GM12878 (cell line): ENCODE data around the gene JADE1. TPM values are rescaled to one million over a fixed set of nuclear protein-coding genes. Genes with fewer than 3 reads are reported as not detected.

Experiments
- CHD2 ChIP-seq: IDR thresholded peaks from 2 replicates; pipeline ENCODE4 v1.6.1; 2011; ENCODE audit warnings: low read depth, low read length, improper control_type of control experiment, borderline replicate concordance
- EED ChIP-seq: sonication (generic); IDR thresholded peaks from 2 replicates; pipeline ENCODE4 v1.6.1; 2016; ENCODE audit warnings: antibody characterized with exemption, low read depth
- HDAC2 ChIP-seq: fragments of 200-600 bp; sonication (generic); IDR thresholded peaks from 2 replicates; pipeline ENCODE4 v1.6.1; 2017
- IRF4 ChIP-seq: IDR thresholded peaks from 2 replicates; pipeline ENCODE4 v1.6.1; 2011; ENCODE audit warnings: low read depth, low read length
- MTA2 ChIP-seq: fragments of 450-650 bp; IDR thresholded peaks from 2 replicates; pipeline ENCODE4 v1.6.1; 2016; ENCODE audit warnings: low read depth, mild to moderate bottlenecking, moderate library complexity
- NFIC ChIP-seq: IDR thresholded peaks from 2 replicates; pipeline ENCODE4 v1.6.1; 2012; ENCODE audit warnings: low read depth, mild to moderate bottlenecking, inconsistent platforms, low read length, moderate library complexity
- NFYA ChIP-seq: IDR thresholded peaks from 2 replicates; pipeline ENCODE4 v1.6.1; 2011; ENCODE audit warnings: low read depth, mild to moderate bottlenecking, low read length, improper control_type of control experiment, borderline replicate concordance
- PML ChIP-seq: IDR thresholded peaks from 2 replicates; pipeline ENCODE4 v1.6.1; 2012; ENCODE audit warnings: low read length, inconsistent platforms
- POLR2A ChIP-seq: IDR thresholded peaks from 2 replicates; pipeline ENCODE4 v1.6.1; 2011; ENCODE audit warnings: low read depth, mild to moderate bottlenecking, low read length
- RAD21 ChIP-seq: IDR thresholded peaks from 2 replicates; pipeline ENCODE4 v1.6.1; 2011; ENCODE audit warnings: mild to moderate bottlenecking, low read depth, low read length, moderate library complexity; ENCODE audit not compliant: insufficient read depth
- RAD51 ChIP-seq: fragments of 450-650 bp; IDR thresholded peaks from 2 replicates; pipeline ENCODE4 v1.6.1; 2016; ENCODE audit warnings: moderate library complexity, mild to moderate bottlenecking, inconsistent platforms
- RBBP5 ChIP-seq: fragments of 200-600 bp; sonication (generic); conservative IDR thresholded peaks from 2 replicates; pipeline ENCODE4 v1.6.1; 2016
- TARDBP ChIP-seq: IDR thresholded peaks from 2 replicates; pipeline ENCODE4 v1.6.1; 2016; ENCODE audit warnings: borderline replicate concordance
- TCF12 ChIP-seq: IDR thresholded peaks from 2 replicates; pipeline ENCODE4 v1.6.1; 2011; ENCODE audit warnings: low read depth, mild to moderate bottlenecking, low read length
- TCF7 ChIP-seq: IDR thresholded peaks from 2 replicates; pipeline ENCODE4 v1.6.1; 2014; ENCODE audit warnings: antibody characterized with exemption, borderline replicate concordance
- polyA plus RNA-seq, 11 experiments: library from polyadenylated mRNA; depleted of rRNA in 4 of 11; unstranded in 6 of 11; stranded (reverse) in 5 of 11; fragments of >200 nt; fragmentation: Nextera tagmentation in 4 of 11; fragmentation: Illumina TruSeq in 1 of 11; extraction: Ambion mirVana in 4 of 11; extraction: Trizol in 1 of 11; gene quantifications; 1 replicate in 1 of 11; 2 replicates in 10 of 11; pipeline versions ENCODE4 v1.2.1 to v1.2.3, GENCODE V29; 2011 to 2016; ENCODE audit warnings: inconsistent platforms in 2 of 11, missing spikeins in 2 of 11, low read depth in 1 of 11
- total RNA-seq, 4 experiments: library from RNA; depleted of rRNA in 3 of 4; stranded (reverse); fragments of >200 nt in 3 of 4; fragmentation: Illumina TruSeq in 1 of 4; extraction: Trizol in 1 of 4; gene quantifications; 2 replicates each; pipeline versions ENCODE4 v1.2.1 to v1.2.3, GENCODE V29; 2013 to 2021
- TF ChIP-seq, protein P1 (sequence below): fragments of 450-650 bp; IDR thresholded peaks from 2 replicates; pipeline ENCODE4 v1.6.1; 2017; ENCODE audit warnings: mild to moderate bottlenecking, moderate library complexity
- TF ChIP-seq, protein P2 (sequence below): IDR thresholded peaks from 2 replicates; pipeline ENCODE4 v1.6.1; 2011; ENCODE audit warnings: low read depth, low read length, improper control_type of control experiment, borderline replicate concordance
- TF ChIP-seq, protein P3 (sequence below): fragments of 450-650 bp; conservative IDR thresholded peaks from 2 replicates; pipeline ENCODE4 v1.6.1; 2017; ENCODE audit warnings: mild to moderate bottlenecking, moderate library complexity
- TF ChIP-seq, protein P4 (sequence below): fragments of 450-650 bp; IDR thresholded peaks from 2 replicates; pipeline ENCODE4 v1.6.1; 2017; ENCODE audit warnings: low read depth, mild to moderate bottlenecking, moderate library complexity
- TF ChIP-seq, protein P5 (sequence below): IDR thresholded peaks from 2 replicates; pipeline ENCODE4 v1.6.1; 2012; ENCODE audit warnings: mild to moderate bottlenecking, low read depth, low read length

The JADE1 gene
- total and polyA plus RNA-seq, 10 of the 15 experiments (the other 5 are each of a cell fraction or from before 2014, with no cell fraction given) = 5.9 to 27.2 (median 15.8) TPM

DNA sequence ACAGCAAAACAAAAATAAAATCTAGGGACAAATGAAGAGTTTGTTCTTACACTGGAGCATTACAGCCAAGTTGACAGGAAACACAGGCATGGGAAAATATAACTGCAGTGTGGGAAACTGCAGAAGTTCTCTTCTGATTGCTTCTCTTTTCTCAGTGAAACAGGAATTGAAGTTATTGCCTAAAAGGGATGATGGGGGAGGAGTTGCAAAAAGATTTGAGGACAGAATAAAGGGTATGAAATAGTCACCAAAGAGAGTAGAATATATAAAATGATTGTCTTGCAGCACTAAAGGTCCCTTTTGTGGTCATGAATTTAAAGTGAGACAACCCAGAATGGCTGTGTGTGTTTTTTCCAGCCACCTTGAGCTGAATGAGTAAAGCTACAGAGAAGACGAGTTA lies 103.7 kb downstream of the JADE1 start (continued):
- TF ChIP-seq, protein P1, sequence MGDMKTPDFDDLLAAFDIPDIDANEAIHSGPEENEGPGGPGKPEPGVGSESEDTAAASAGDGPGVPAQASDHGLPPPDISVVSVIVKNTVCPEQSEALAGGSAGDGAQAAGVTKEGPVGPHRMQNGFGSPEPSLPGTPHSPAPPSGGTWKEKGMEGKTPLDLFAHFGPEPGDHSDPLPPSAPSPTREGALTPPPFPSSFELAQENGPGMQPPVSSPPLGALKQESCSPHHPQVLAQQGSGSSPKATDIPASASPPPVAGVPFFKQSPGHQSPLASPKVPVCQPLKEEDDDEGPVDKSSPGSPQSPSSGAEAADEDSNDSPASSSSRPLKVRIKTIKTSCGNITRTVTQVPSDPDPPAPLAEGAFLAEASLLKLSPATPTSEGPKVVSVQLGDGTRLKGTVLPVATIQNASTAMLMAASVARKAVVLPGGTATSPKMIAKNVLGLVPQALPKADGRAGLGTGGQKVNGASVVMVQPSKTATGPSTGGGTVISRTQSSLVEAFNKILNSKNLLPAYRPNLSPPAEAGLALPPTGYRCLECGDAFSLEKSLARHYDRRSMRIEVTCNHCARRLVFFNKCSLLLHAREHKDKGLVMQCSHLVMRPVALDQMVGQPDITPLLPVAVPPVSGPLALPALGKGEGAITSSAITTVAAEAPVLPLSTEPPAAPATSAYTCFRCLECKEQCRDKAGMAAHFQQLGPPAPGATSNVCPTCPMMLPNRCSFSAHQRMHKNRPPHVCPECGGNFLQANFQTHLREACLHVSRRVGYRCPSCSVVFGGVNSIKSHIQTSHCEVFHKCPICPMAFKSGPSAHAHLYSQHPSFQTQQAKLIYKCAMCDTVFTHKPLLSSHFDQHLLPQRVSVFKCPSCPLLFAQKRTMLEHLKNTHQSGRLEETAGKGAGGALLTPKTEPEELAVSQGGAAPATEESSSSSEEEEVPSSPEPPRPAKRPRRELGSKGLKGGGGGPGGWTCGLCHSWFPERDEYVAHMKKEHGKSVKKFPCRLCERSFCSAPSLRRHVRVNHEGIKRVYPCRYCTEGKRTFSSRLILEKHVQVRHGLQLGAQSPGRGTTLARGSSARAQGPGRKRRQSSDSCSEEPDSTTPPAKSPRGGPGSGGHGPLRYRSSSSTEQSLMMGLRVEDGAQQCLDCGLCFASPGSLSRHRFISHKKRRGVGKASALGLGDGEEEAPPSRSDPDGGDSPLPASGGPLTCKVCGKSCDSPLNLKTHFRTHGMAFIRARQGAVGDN = no peak
- TF ChIP-seq NFYA (no peak), EED (0 out of 2 replicates have a peak, but pooled peaks have one; percentile 36), MTA2 (peak; percentile 42; the same call in 1 of the 2 replicates), TCF12 (peak; percentile 68; the same call in 1 of the 2 replicates), TARDBP (no peak), PML (0 out of 2 replicates have a peak, but pooled peaks have one; percentile 42), NFIC (peak; percentile 79), CHD2 (no peak), RAD21 (peak; percentile 15; the same call in 1 of the 2 replicates), HDAC2 (no peak), RBBP5 (no peak), POLR2A (no peak), TCF7 (0 out of 2 replicates have a peak, but pooled peaks have one; percentile 11), IRF4 (no peak), RAD51 (no peak)
- TF ChIP-seq, protein P2, sequence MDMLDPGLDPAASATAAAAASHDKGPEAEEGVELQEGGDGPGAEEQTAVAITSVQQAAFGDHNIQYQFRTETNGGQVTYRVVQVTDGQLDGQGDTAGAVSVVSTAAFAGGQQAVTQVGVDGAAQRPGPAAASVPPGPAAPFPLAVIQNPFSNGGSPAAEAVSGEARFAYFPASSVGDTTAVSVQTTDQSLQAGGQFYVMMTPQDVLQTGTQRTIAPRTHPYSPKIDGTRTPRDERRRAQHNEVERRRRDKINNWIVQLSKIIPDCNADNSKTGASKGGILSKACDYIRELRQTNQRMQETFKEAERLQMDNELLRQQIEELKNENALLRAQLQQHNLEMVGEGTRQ = no peak
- TF ChIP-seq, protein P3, sequence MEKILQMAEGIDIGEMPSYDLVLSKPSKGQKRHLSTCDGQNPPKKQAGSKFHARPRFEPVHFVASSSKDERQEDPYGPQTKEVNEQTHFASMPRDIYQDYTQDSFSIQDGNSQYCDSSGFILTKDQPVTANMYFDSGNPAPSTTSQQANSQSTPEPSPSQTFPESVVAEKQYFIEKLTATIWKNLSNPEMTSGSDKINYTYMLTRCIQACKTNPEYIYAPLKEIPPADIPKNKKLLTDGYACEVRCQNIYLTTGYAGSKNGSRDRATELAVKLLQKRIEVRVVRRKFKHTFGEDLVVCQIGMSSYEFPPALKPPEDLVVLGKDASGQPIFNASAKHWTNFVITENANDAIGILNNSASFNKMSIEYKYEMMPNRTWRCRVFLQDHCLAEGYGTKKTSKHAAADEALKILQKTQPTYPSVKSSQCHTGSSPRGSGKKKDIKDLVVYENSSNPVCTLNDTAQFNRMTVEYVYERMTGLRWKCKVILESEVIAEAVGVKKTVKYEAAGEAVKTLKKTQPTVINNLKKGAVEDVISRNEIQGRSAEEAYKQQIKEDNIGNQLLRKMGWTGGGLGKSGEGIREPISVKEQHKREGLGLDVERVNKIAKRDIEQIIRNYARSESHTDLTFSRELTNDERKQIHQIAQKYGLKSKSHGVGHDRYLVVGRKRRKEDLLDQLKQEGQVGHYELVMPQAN = no peak
- TF ChIP-seq, protein P4, sequence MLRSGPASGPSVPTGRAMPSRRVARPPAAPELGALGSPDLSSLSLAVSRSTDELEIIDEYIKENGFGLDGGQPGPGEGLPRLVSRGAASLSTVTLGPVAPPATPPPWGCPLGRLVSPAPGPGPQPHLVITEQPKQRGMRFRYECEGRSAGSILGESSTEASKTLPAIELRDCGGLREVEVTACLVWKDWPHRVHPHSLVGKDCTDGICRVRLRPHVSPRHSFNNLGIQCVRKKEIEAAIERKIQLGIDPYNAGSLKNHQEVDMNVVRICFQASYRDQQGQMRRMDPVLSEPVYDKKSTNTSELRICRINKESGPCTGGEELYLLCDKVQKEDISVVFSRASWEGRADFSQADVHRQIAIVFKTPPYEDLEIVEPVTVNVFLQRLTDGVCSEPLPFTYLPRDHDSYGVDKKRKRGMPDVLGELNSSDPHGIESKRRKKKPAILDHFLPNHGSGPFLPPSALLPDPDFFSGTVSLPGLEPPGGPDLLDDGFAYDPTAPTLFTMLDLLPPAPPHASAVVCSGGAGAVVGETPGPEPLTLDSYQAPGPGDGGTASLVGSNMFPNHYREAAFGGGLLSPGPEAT = peak; percentile 46; the same call in 1 of the 2 replicates
- TF ChIP-seq, protein P5, sequence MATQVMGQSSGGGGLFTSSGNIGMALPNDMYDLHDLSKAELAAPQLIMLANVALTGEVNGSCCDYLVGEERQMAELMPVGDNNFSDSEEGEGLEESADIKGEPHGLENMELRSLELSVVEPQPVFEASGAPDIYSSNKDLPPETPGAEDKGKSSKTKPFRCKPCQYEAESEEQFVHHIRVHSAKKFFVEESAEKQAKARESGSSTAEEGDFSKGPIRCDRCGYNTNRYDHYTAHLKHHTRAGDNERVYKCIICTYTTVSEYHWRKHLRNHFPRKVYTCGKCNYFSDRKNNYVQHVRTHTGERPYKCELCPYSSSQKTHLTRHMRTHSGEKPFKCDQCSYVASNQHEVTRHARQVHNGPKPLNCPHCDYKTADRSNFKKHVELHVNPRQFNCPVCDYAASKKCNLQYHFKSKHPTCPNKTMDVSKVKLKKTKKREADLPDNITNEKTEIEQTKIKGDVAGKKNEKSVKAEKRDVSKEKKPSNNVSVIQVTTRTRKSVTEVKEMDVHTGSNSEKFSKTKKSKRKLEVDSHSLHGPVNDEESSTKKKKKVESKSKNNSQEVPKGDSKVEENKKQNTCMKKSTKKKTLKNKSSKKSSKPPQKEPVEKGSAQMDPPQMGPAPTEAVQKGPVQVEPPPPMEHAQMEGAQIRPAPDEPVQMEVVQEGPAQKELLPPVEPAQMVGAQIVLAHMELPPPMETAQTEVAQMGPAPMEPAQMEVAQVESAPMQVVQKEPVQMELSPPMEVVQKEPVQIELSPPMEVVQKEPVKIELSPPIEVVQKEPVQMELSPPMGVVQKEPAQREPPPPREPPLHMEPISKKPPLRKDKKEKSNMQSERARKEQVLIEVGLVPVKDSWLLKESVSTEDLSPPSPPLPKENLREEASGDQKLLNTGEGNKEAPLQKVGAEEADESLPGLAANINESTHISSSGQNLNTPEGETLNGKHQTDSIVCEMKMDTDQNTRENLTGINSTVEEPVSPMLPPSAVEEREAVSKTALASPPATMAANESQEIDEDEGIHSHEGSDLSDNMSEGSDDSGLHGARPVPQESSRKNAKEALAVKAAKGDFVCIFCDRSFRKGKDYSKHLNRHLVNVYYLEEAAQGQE = no peak
